GM23338 (cell line): Measurements from ENCODE around the gene ARL5B. TPM values are rescaled to one million over a fixed set of nuclear protein-coding genes. Genes with fewer than 3 reads are reported as not detected.

Source experiments
- ATAC-seq: fragments of 200-7000 bp; cut with Tn5 transposase; 3 replicates; pipeline ENCODE4 v1.9.1; 2020
- DNase-seq: peaks from one replicate; pipeline ENCODE4 v3.0.0-alpha.2; 2015; ENCODE audit warnings: low spot score
- H2AFZ ChIP-seq: fragments of 200-600 bp; sonication (generic); 2 replicates; pipeline ENCODE4 v1.8.0; 2016; ENCODE audit warnings: antibody characterized with exemption, mild to moderate bottlenecking, moderate library complexity
- H3F3A ChIP-seq: fragments of 200-600 bp; sonication (generic); replicated peaks from 2 replicates; pipeline ENCODE4 v1.8.0; 2017; ENCODE audit warnings: antibody characterized with exemption, mixed run types, low read depth
- H3K27ac ChIP-seq: fragments of 200-600 bp; sonication (generic); 2 replicates; pipeline ENCODE4 v1.6.1; 2016; ENCODE audit warnings: low read depth
- H3K27me3 ChIP-seq: fragments of 200-600 bp; sonication (generic); 2 replicates; pipeline ENCODE4 v1.8.0; 2016; ENCODE audit warnings: mild to moderate bottlenecking, mixed run types, moderate library complexity; ENCODE audit not compliant: insufficient read depth
- H3K36me3 ChIP-seq: fragments of 200-600 bp; sonication (generic); 2 replicates; pipeline ENCODE4 v1.8.0; 2016; ENCODE audit warnings: mild to moderate bottlenecking; ENCODE audit not compliant: insufficient read depth
- H3K4me1 ChIP-seq: fragments of 200-600 bp; sonication (generic); 2 replicates; pipeline ENCODE4 v1.8.0; 2016; ENCODE audit warnings: mild to moderate bottlenecking, moderate library complexity; ENCODE audit not compliant: insufficient read depth
- H3K4me2 ChIP-seq: fragments of 200-600 bp; sonication (generic); 2 replicates; pipeline ENCODE4 v1.7.1; 2017; ENCODE audit warnings: mixed run types
- H3K4me3 ChIP-seq: fragments of 200-600 bp; sonication (generic); 2 replicates; pipeline ENCODE4 v1.6.1; 2016; ENCODE audit warnings: mixed run types
- H3K79me2 ChIP-seq: fragments of 200-600 bp; sonication (generic); replicated peaks from 2 replicates; pipeline ENCODE4 v1.8.0; 2017; ENCODE audit warnings: mild to moderate bottlenecking; ENCODE audit not compliant: insufficient read depth
- H3K9me2 ChIP-seq: fragments of 200-600 bp; sonication (generic); 2 replicates; pipeline ENCODE4 v1.8.0; 2017; ENCODE audit not compliant: insufficient read depth
- H4K20me1 ChIP-seq: fragments of 200-600 bp; sonication (generic); replicated peaks from 2 replicates; pipeline ENCODE4 v1.8.0; 2017; ENCODE audit warnings: mild to moderate bottlenecking; ENCODE audit not compliant: insufficient read depth
- H3K27ac Mint-ChIP-seq: 2 replicates; pipeline ENCODE4 v1.8.0; 2020; ENCODE audit warnings: inconsistent platforms, mild to moderate bottlenecking, moderate library complexity, mixed read lengths
- H3K27me3 Mint-ChIP-seq: 3 replicates; pipeline ENCODE4 v1.8.0; 2022; ENCODE audit warnings: low read depth, mild to moderate bottlenecking, moderate library complexity, mixed read lengths, inconsistent platforms; ENCODE audit not compliant: insufficient read depth, poor library complexity
- H3K36me3 Mint-ChIP-seq: 3 replicates; pipeline ENCODE4 v1.8.0; 2021; ENCODE audit warnings: low read depth, mild to moderate bottlenecking, inconsistent platforms, moderate library complexity, mixed read lengths
- H3K4me1 Mint-ChIP-seq: 3 replicates; pipeline ENCODE4 v1.8.0; 2020; ENCODE audit warnings: mild to moderate bottlenecking, inconsistent platforms, mixed read lengths
- H3K4me3 Mint-ChIP-seq: 3 replicates; pipeline ENCODE4 v1.8.0; 2021; ENCODE audit warnings: moderate library complexity, mild to moderate bottlenecking, inconsistent platforms, mixed read lengths
- H3K9me3 Mint-ChIP-seq: 3 replicates; pipeline ENCODE4 v1.8.0; 2020; ENCODE audit warnings: moderate library complexity, mild to moderate bottlenecking, inconsistent platforms, mixed read lengths
- CREB1 ChIP-seq: fragments of 250-450 bp; sonication (Bioruptor Pico); IDR thresholded peaks from 2 replicates; pipeline ENCODE4 v1.5.0; 2020; ENCODE audit warnings: low read depth, mild to moderate bottlenecking, moderate library complexity
- CTCF ChIP-seq, 2 experiments: fragments of 200-600 bp in 1 of 2; sonication (generic) in 1 of 2; conservative IDR thresholded peaks; 2 replicates each; pipeline versions ENCODE4 v1.5.1 to v1.6.1; 2016 to 2017; ENCODE audit warnings: antibody characterized with exemption in 2 of 2, low read depth in 2 of 2, mild to moderate bottlenecking in 2 of 2, moderate library complexity in 1 of 2
- ETS1 ChIP-seq: IDR thresholded peaks from 2 replicates; pipeline ENCODE4 v1.6.1; 2016; ENCODE audit warnings: antibody characterized with exemption
- EZH2 ChIP-seq: fragments of 200-600 bp; sonication (generic); IDR thresholded peaks from one replicate; pipeline ENCODE4 v1.8.0; 2017; ENCODE audit warnings: antibody characterized with exemption, mild to moderate bottlenecking, low read depth; ENCODE audit not compliant: unreplicated experiment
- EZH2phosphoT487 ChIP-seq: fragments of 200-600 bp; sonication (generic); IDR thresholded peaks from one replicate; pipeline ENCODE4 v1.8.1; 2018; ENCODE audit warnings: antibody characterized with exemption; ENCODE audit not compliant: unreplicated experiment
- JUNB ChIP-seq: IDR thresholded peaks from one replicate; pipeline ENCODE4 v1.6.1; 2016; ENCODE audit warnings: antibody characterized with exemption; ENCODE audit not compliant: unreplicated experiment
- NANOG ChIP-seq: IDR thresholded peaks from 2 replicates; pipeline ENCODE4 v1.6.1; 2016; ENCODE audit warnings: antibody characterized with exemption, borderline replicate concordance
- POLR2AphosphoS5 ChIP-seq: IDR thresholded peaks from 2 replicates; pipeline ENCODE4 v1.6.1; 2016; ENCODE audit warnings: antibody characterized with exemption, low read depth
- STAT1 ChIP-seq: IDR thresholded peaks from one replicate; pipeline ENCODE4 v1.6.1; 2016; ENCODE audit warnings: antibody characterized with exemption; ENCODE audit not compliant: unreplicated experiment
- ZNF114 ChIP-seq: fragments of 250-450 bp; sonication (Bioruptor Pico); IDR thresholded peaks from 2 replicates; pipeline ENCODE4 v1.5.0; 2020; ENCODE audit warnings: mild to moderate bottlenecking, moderate library complexity
- ZNF331 ChIP-seq: fragments of 250-450 bp; sonication (Bioruptor Pico); IDR thresholded peaks from 2 replicates; pipeline ENCODE4 v1.5.0; 2020; ENCODE audit warnings: low read depth, mild to moderate bottlenecking, moderate library complexity
- ZNF462 ChIP-seq: fragments of 250-450 bp; sonication (Bioruptor Pico); IDR thresholded peaks from 2 replicates; pipeline ENCODE4 v1.5.0; 2020; ENCODE audit warnings: mild to moderate bottlenecking, moderate library complexity
- polyA plus RNA-seq: library from polyadenylated mRNA; unstranded; fragments of >200 nt; fragmentation: Nextera tagmentation; extraction: Ambion mirVana; gene quantifications from 2 replicates; pipeline ENCODE4 v1.2.1, GENCODE V29; 2016
- total RNA-seq: library from RNA; depleted of rRNA; stranded (reverse); fragments of >200 nt; shearing (Covaris generic); gene quantifications from 2 replicates; pipeline ENCODE4 v1.2.3, GENCODE V29; 2014
- TF ChIP-seq, protein P1 (sequence below): IDR thresholded peaks from one replicate; pipeline ENCODE4 v1.6.1; 2018; ENCODE audit warnings: antibody characterized with exemption; ENCODE audit not compliant: unreplicated experiment

Gene ARL5B
- total and polyA plus RNA-seq, 2 experiments from 2014 or later: 22.8 to 76.4 TPM

GRCh38 chr10:18625886-18626285 lies 33.3 kb upstream of the ARL5B start:
- no peaks in the 10 kb centered on the region for H3K9me2 ChIP-seq
- H3K36me3 Mint-ChIP-seq: peaks cover 7% of the 10 kb centered on the region; the same call in 2 of the 3 replicates
- H3K27me3 ChIP-seq: no peaks in the 10 kb centered on the region
- H3K27ac Mint-ChIP-seq: no peak overlapping the region
- H3K4me2 ChIP-seq: no peak overlapping the region
- TF ChIP-seq EZH2: no peak
- TF ChIP-seq ZNF114: no peak
- no peak for TF ChIP-seq ZNF462 (CRISPR knock-in tag)
- TF ChIP-seq CTCF (conservative IDR thresholded peaks at IDR 0.05; ENCODE audit: low read depth in 2 of 2): no peak
- TF ChIP-seq EZH2phosphoT487: no peak
- TF ChIP-seq ETS1: no peak
- no peak for TF ChIP-seq NANOG
- no peak for TF ChIP-seq CREB1 (CRISPR knock-in tag)
- TF ChIP-seq POLR2AphosphoS5: no peak
- TF ChIP-seq, protein P1, sequence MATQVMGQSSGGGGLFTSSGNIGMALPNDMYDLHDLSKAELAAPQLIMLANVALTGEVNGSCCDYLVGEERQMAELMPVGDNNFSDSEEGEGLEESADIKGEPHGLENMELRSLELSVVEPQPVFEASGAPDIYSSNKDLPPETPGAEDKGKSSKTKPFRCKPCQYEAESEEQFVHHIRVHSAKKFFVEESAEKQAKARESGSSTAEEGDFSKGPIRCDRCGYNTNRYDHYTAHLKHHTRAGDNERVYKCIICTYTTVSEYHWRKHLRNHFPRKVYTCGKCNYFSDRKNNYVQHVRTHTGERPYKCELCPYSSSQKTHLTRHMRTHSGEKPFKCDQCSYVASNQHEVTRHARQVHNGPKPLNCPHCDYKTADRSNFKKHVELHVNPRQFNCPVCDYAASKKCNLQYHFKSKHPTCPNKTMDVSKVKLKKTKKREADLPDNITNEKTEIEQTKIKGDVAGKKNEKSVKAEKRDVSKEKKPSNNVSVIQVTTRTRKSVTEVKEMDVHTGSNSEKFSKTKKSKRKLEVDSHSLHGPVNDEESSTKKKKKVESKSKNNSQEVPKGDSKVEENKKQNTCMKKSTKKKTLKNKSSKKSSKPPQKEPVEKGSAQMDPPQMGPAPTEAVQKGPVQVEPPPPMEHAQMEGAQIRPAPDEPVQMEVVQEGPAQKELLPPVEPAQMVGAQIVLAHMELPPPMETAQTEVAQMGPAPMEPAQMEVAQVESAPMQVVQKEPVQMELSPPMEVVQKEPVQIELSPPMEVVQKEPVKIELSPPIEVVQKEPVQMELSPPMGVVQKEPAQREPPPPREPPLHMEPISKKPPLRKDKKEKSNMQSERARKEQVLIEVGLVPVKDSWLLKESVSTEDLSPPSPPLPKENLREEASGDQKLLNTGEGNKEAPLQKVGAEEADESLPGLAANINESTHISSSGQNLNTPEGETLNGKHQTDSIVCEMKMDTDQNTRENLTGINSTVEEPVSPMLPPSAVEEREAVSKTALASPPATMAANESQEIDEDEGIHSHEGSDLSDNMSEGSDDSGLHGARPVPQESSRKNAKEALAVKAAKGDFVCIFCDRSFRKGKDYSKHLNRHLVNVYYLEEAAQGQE: no peak
- no peak for TF ChIP-seq STAT1
- no peak for TF ChIP-seq ZNF331
- no peak for TF ChIP-seq JUNB
- H3K4me3 Mint-ChIP-seq: no peak overlapping the region
- no peak for ATAC-seq
- no peak overlapping the region for H3K27ac ChIP-seq
- H3K4me3 ChIP-seq: no peak overlapping the region
- peaks cover 5% of the 10 kb centered on the region for H3K27me3 Mint-ChIP-seq
- H3K4me1 Mint-ChIP-seq: peaks cover 16% of the 10 kb centered on the region
- no peak for DNase-seq
- no peak overlapping the region for H2AFZ ChIP-seq
- peaks cover 10% of the 10 kb centered on the region; the same call in 1 of the 2 replicates for H3K4me1 ChIP-seq
- H4K20me1 ChIP-seq: no peaks in the 10 kb centered on the region
- H3K36me3 ChIP-seq: peaks cover 6% of the 10 kb centered on the region; the same call in 1 of the 2 replicates
- H3K9me3 Mint-ChIP-seq: no peaks in the 10 kb centered on the region
- H3K79me2 ChIP-seq: peaks cover 6% of the 10 kb centered on the region; the same call in 1 of the 2 replicates
- H3F3A ChIP-seq: no peaks in the 10 kb centered on the region
